Measurements from ENCODE around the gene BNIP3.
"Not testable (repeated sequence)": the region's sequence is repeated elsewhere in the genome, so short reads cannot be mapped to it uniquely, and the experiment has no call there.

The BNIP3 gene

GRCh38 chr10:132001238-132001972 lies 19.7 kb upstream of the BNIP3 start:
- DNase-seq, result peak; percentile 36

GRCh38 chr10:131998845-131999681 lies 17.3 kb upstream of the BNIP3 start:
- no peak for DNase-seq

- no peak for DNase-seq
Measured at GRCh38 chr10:131998050-131998844, 16.5 kb upstream of the BNIP3 start.

GRCh38 chr10:131997366-131998049 lies 15.8 kb upstream of the BNIP3 start:
- peak; percentile 61 for DNase-seq

GRCh38 chr10:131996466-131997365 lies 15.0 kb upstream of the BNIP3 start:
- no peak for DNase-seq

- DNase-seq, result no peak
Measured at GRCh38 chr10:131994435-131994834, 12.7 kb upstream of the BNIP3 start.

GRCh38 chr10:131993275-131993674 lies 11.6 kb upstream of the BNIP3 start:
- DNase-seq, result no peak

GRCh38 chr10:131991726-131992125 lies 10.0 kb upstream of the BNIP3 start:
- DNase-seq, result no peak

GRCh38 chr10:131987786-131988185 lies 6.1 kb upstream of the BNIP3 start:
- DNase-seq, result not testable (repeated sequence)

- not testable (repeated sequence) for DNase-seq
Measured at GRCh38 chr10:131987301-131987700, 5.6 kb upstream of the BNIP3 start.

GRCh38 chr10:131986851-131987250 lies 5.1 kb upstream of the BNIP3 start:
- DNase-seq, result not testable (repeated sequence)

- DNase-seq, result peak; percentile 97
Measured at GRCh38 chr10:131983780-131984179, 2.1 kb upstream of the BNIP3 start.

- DNase-seq, result no peak
Measured at GRCh38 chr10:131982796-131983195, 1.1 kb upstream of the BNIP3 start.

GRCh38 chr10:131982185-131982756 lies 548 bp upstream of the BNIP3 start:
- no peak for DNase-seq

- peak; percentile 20 for DNase-seq
Measured at GRCh38 chr10:131980761-131981428, 828 bp downstream of the BNIP3 start.

GRCh38 chr10:131980321-131980720 lies 1.4 kb downstream of the BNIP3 start:
- DNase-seq, result no peak

GRCh38 chr10:131979821-131980270 lies 1.9 kb downstream of the BNIP3 start:
- DNase-seq, result peak; percentile 20

GRCh38 chr10:131979336-131979735 lies 2.4 kb downstream of the BNIP3 start:
- DNase-seq, result no peak

- no peak for DNase-seq
Measured at GRCh38 chr10:131978851-131979250, 2.9 kb downstream of the BNIP3 start.

- DNase-seq, result no peak
Measured at GRCh38 chr10:131978366-131978765, 3.4 kb downstream of the BNIP3 start.
